Testis (tissue), 2 donors: Measurements from ENCODE around the gene IGF1R.

Experiments
- CTCF ChIP-seq, 3 experiments: fragments of 450-650 bp in 2 of 3; fragments of 200-600 bp in 1 of 3; sonication (generic) in 1 of 3; IDR thresholded peaks; one replicate each; pipeline ENCODE4 v1.5.1; 2016 to 2019; ENCODE audit warnings: antibody characterized with exemption in 3 of 3, mild to moderate bottlenecking in 2 of 3, moderate library complexity in 1 of 3
- POLR2A ChIP-seq: fragments of 450-650 bp; IDR thresholded peaks from one replicate; pipeline ENCODE4 v1.6.1; 2017; ENCODE audit warnings: antibody characterized with exemption, mild to moderate bottlenecking, moderate library complexity

- TF ChIP-seq POLR2A = no peak
- no peak for TF ChIP-seq CTCF (IDR thresholded peaks at IDR 0.05)
These were observed 1.8 kb upstream of the IGF1R start for GRCh38 chr15:98646546-98647025.
